SJSA1 (cell line): Measurements from ENCODE around the gene SLC26A9. TPM values are rescaled to one million over a fixed set of nuclear protein-coding genes. Genes with fewer than 3 reads are reported as not detected.

Experiments
- DNase-seq, 2 experiments: peaks; one replicate each; pipeline ENCODE4 v3.0.0-alpha.2; 2015 to 2020; ENCODE audit warnings: low spot score in 2 of 2, low read depth in 1 of 2
- H3K27ac ChIP-seq: fragments of 250-450 bp; sonication (Bioruptor Pico); 2 replicates; pipeline ENCODE4 v1.5.1; 2020; ENCODE audit warnings: mild to moderate bottlenecking, moderate library complexity
- H3K27me3 ChIP-seq: fragments of 250-450 bp; sonication (Bioruptor Pico); replicated peaks from 2 replicates; pipeline ENCODE4 v1.5.1; 2020; ENCODE audit warnings: mild to moderate bottlenecking, moderate library complexity
- H3K36me3 ChIP-seq: fragments of 250-450 bp; sonication (Bioruptor Pico); 2 replicates; pipeline ENCODE4 v1.5.1; 2020; ENCODE audit warnings: mild to moderate bottlenecking
- H3K4me1 ChIP-seq: fragments of 250-450 bp; sonication (Bioruptor Pico); replicated peaks from 2 replicates; pipeline ENCODE4 v1.6.1; 2021; ENCODE audit warnings: mild to moderate bottlenecking
- H3K4me3 ChIP-seq: fragments of 250-450 bp; sonication (Bioruptor Pico); 2 replicates; pipeline ENCODE4 v1.5.1; 2020; ENCODE audit warnings: mild to moderate bottlenecking
- H3K9me3 ChIP-seq: fragments of 250-450 bp; sonication (Bioruptor Pico); replicated peaks from 2 replicates; pipeline ENCODE4 v1.5.1; 2020; ENCODE audit warnings: mild to moderate bottlenecking
- total RNA-seq: library from RNA; depleted of rRNA; stranded (reverse); fragments of >200 nt; shearing (Covaris generic); gene quantifications from 2 replicates; pipeline ENCODE4 v1.2.3, GENCODE V29; 2014

The SLC26A9 gene
- total RNA-seq, 1 experiment from 2014 or later, result not detected

DNA sequence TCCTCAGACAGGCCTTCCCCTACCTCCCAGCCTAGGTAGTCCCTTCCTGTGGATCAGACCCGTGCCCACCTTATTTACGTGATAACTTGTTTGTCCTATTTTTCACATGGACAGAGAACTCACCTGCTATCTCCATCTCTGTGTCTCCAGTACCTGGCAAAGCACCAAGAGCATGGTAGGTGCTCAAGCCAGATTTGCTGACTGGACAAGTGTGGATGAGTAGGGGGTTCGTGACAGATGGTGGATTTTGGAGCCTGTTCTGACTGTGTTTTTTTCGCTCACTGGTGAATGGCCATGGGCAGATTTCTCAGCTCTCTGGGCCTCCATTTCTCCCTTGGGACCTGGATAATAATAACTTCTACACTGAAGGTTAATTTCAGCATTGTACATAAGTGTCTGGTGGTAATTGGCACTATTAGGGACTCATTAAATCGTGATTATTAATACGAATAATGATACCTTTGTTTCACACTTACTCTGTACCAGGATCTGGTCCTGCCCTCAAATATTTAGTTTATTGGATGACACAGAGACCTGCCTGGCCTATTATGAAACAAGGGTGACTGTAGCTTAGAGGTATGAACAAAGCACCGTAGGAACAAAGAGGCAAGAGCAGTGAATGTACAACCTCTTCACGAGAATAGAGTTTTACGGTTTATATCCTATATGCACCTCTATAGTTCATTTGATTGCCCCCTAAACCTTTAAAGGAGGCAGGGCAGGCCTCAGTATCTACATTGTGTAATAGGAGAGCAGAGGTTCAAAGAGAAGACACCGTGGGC, 24.5 kb upstream of the SLC26A9 start:
- Histone ChIP-seq H3K4me3 (no peak overlapping the region), H3K27me3 (no peaks in the 10 kb centered on the region), H3K27ac (no peak overlapping the region), H3K36me3 (no peaks in the 10 kb centered on the region), H3K4me1 (0 out of 2 replicates have a peak, but pooled peaks cover 3% of the 10 kb centered on the region), H3K9me3 (no peaks in the 10 kb centered on the region)
- DNase-seq, result no peak

DNA sequence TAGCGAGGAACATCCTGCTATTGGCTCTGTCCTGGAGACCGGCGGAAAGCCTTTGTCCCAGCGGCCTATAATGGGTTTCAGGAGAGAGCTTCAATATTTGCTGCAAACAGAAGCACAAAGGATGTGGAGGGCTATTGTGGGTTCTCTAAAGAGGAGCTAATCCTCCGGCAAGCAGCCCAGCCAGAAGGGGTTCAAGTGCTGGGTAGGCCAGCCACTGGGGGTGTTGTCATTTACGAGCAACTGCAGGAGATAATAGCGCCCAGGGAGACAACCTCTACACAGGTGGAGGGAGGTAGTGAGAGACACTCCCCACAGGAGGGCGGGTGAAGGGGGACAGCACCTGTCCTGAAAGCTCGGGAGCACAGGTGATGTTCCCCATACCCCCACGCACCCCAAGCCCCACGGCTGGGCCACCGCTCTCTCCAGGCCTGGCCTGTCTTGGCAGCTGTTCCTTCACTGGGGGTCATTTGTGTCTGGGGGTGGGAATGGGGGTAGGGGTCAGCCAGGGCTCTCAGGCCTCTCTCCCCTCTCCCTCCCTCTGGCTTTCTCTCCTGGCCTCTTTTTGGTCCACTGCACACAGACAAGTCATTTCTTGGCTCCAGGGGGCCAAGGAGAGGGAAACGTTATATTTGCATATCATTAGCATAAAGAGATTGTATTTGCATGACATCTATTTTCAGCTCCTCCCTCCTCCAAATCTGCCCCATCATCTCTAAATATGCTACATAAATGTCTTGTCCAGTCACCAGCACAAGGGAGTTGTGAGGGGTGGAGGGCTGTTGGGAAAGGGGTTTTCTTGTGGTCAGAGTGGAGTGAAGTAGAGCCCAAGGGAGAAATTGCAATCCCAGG, 22.0 kb upstream of the SLC26A9 start:
- Histone ChIP-seq H3K36me3 (no peaks in the 10 kb centered on the region), H3K4me3 (no peak overlapping the region), H3K27me3 (no peaks in the 10 kb centered on the region), H3K9me3 (no peaks in the 10 kb centered on the region), H3K4me1 (no peaks in the 10 kb centered on the region), H3K27ac (no peak overlapping the region)
- no peak for DNase-seq

DNA sequence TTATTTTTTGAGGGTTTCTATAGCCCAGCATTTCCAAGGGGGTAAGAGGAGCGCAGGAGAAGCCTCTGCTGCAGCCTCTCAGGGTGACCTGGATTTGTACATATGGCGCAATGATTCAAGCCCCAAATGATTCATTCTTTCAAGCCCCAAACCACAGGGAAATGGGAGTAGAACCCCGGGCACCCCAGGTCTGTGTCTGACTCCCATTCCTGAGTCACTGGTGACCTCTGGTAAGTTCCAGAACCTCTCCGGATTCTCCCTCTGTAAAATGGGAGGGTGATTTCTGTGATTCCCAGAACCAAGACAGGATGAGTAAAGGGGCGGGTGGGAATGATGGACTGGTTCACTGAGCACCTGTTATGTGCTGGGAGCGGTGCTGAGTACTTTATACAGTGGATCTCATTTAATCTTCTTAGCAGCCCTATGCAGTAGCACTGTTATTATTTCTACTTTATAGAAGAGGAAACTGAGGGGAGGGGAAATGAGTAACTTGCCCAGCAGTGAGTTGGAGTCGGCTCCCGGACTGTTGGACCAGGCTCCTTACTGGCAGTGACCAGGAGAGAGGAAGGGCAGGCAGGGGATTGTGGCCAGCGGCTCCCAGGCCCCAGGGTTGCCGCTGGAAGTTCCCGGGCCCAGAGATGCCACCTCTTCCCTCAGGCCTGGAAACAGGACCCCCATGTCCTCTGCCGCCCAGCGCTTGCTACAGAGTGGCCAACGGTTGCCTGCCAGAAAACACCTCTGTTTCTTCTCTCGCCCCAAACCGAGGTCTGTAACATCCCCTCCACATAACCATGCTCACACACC, 20.3 kb upstream of the SLC26A9 start:
- H3K27me3 ChIP-seq, result no peaks in the 10 kb centered on the region
- H3K9me3 ChIP-seq, result no peaks in the 10 kb centered on the region
- H3K27ac ChIP-seq, result no peak overlapping the region
- DNase-seq, result no peak
- no peak overlapping the region for H3K4me3 ChIP-seq
- H3K36me3 ChIP-seq, result no peaks in the 10 kb centered on the region
- H3K4me1 ChIP-seq, result no peaks in the 10 kb centered on the region

DNA sequence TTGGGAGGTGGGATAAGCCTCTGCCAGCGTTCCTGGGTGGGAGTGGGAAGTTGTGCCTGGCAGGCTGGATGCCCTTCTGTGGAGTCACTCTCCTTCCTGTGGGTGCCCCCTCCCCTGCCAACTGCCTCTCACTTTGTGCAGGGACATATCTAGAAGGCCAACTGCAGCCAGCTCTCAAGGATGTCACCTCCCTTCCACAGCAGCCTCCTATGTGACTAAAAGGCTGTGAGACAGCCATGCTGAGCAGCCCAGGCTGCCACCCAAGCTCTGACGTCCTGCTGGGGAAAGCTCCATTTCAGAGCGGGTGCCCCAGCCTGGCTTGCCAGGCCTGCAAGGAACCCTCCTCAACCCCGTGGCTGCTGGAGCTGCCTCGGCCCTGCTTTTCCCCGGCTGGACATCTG, 19.6 kb upstream of the SLC26A9 start:
- Histone ChIP-seq H3K36me3 (no peaks in the 10 kb centered on the region), H3K9me3 (no peaks in the 10 kb centered on the region), H3K4me3 (no peak overlapping the region), H3K27ac (no peak overlapping the region), H3K4me1 (no peaks in the 10 kb centered on the region), H3K27me3 (no peaks in the 10 kb centered on the region)
- no peak for DNase-seq

DNA sequence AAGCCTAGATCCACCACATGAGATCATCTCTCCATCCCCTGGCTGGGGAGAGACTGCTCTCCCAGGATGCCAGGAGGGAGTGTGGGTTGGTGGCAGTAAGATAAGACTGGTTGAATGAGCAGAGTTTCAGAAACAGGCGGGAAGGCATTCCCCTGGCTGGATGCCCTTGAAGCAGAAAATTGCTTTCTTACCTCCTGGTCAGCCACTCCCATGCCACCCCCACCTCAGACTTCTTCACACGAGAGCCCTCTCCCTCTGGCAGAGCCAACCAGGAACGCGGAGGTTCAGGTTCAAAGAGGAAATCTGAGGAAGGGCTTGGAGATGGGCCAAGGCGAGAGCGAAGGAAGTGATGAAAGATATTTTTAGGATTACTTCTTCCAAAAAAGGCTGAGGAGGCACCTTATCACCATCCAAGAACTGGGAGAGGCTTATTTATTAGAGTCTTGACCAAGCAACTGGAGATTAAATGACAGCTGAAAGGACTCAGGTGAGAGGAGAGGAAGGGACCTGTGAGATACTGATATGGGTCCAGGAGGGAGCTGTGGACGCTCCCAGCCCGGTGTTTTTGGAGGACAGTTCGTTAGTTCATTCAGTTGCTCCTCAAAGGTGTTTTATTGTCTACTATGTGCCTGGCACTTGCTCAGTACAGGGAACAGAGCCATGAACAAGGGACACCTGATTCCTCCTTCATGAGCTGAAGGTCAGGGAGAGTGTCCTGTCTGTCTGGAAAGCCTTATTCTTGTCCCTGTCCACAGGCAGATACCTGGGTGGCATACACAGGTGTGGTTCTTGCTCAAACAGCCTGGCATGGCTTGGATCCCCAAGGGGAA, 18.9 kb upstream of the SLC26A9 start:
- DNase-seq, result no peak
- no peaks in the 10 kb centered on the region for H3K27me3 ChIP-seq
- H3K4me3 ChIP-seq, result no peak overlapping the region
- no peaks in the 10 kb centered on the region for H3K36me3 ChIP-seq
- no peak overlapping the region for H3K27ac ChIP-seq
- no peaks in the 10 kb centered on the region for H3K4me1 ChIP-seq
- no peaks in the 10 kb centered on the region for H3K9me3 ChIP-seq

DNA sequence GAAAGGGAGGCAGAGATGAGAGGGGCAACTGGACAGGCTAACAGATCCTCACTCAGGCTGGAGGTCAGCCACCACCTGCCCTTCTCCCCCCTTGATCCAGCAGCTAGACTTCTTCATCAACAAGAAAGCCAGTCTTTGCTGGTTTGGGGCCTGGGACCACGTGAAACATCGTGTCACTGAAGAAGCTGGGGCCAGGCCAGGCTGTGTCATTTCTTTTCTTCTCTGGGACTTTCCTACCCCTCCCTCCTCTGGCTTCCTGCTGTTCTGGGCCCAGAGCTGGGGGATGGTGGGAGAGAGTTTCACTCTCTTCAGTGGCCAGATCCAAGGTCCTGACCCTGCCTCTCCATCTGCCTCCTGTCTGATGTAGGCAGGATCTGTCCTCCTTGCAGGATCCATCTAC, 18.1 kb upstream of the SLC26A9 start:
- Histone ChIP-seq H3K27ac (no peak overlapping the region), H3K36me3 (no peaks in the 10 kb centered on the region), H3K4me1 (no peaks in the 10 kb centered on the region), H3K4me3 (no peak overlapping the region), H3K9me3 (no peaks in the 10 kb centered on the region), H3K27me3 (no peaks in the 10 kb centered on the region)
- no peak for DNase-seq

DNA sequence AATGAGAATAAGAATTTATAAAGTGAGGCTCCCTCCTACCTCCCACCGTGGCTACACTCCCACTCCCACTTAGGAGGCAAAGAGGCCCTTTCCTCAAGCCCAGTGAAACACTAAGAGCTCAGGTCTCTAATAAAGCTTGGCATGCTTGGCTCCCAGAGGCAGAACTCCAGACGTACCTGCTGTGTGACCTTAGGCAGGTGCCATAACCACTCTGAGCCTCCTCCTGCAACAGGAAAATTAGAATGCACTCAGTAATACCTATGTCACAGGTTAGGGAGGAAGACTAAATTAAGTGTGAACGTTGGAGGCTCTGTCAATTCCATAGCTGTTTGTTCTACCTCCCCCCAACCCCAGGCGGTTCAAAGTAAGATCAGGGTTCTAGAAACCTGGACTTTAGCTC, 16.5 kb upstream of the SLC26A9 start:
- no peak overlapping the region for H3K4me3 ChIP-seq
- H3K36me3 ChIP-seq, result no peaks in the 10 kb centered on the region
- no peak for DNase-seq
- no peaks in the 10 kb centered on the region for H3K4me1 ChIP-seq
- H3K27me3 ChIP-seq, result peaks cover 3% of the 10 kb centered on the region; the same call in 1 of the 2 replicates
- no peaks in the 10 kb centered on the region for H3K9me3 ChIP-seq
- H3K27ac ChIP-seq, result no peak overlapping the region

DNA sequence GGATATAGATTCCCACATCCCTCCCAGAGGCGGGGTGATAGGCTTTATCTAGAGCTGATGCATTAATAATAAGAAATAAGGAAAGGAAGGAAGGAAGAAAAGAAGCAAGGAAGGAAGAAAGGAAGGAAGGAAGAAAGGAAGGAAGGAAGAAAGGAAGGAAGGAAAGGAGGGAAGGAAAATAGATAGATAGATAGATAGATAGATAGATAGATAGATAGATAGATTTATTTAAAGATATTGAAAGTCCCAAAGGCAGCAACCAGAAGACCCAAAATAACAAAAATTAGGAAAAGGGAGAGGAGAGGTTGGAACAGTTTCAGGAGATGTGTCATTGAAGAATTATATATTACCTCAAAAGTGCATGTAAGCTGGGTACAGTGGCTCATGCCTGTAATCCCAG, 12.2 kb upstream of the SLC26A9 start:
- H3K4me3 ChIP-seq, result no peak overlapping the region
- no peak overlapping the region for H3K27ac ChIP-seq
- DNase-seq, result no peak
- no peaks in the 10 kb centered on the region for H3K36me3 ChIP-seq
- H3K9me3 ChIP-seq, result no peaks in the 10 kb centered on the region
- no peaks in the 10 kb centered on the region for H3K4me1 ChIP-seq
- peaks cover 3% of the 10 kb centered on the region; the same call in 1 of the 2 replicates for H3K27me3 ChIP-seq

DNA sequence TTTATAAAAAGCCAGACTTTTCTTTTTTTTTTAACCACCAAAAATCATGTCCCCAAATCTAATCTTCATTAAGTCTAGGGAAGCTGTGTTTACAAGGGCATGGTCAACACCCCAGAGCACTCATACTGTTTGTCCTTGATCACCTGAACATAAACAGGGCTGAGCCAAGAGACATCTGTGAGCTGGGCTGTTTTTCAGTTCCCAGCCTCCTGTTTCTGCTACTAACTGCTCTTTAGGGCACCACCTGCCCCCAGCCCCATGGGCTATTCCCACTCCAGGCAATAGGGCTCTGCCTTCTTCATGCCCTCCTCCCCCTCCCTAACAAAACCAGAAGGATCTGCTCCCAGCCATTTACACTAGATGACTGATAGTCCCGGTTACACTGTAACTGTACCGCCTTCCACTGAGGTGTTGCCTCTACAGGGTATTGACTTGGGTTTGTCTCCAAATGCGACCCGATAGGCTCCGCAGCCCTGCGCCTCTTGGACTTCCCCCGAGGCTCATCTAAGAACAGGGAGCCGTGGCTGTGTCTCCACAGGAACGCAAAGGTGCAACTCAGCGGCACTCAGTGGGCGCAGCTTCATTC, 11.7 kb upstream of the SLC26A9 start:
- no peaks in the 10 kb centered on the region for H3K4me1 ChIP-seq
- H3K36me3 ChIP-seq, result no peaks in the 10 kb centered on the region
- no peak for DNase-seq
- peaks cover 3% of the 10 kb centered on the region; the same call in 1 of the 2 replicates for H3K27me3 ChIP-seq
- H3K4me3 ChIP-seq, result no peak overlapping the region
- H3K27ac ChIP-seq, result no peak overlapping the region
- no peaks in the 10 kb centered on the region for H3K9me3 ChIP-seq

DNA sequence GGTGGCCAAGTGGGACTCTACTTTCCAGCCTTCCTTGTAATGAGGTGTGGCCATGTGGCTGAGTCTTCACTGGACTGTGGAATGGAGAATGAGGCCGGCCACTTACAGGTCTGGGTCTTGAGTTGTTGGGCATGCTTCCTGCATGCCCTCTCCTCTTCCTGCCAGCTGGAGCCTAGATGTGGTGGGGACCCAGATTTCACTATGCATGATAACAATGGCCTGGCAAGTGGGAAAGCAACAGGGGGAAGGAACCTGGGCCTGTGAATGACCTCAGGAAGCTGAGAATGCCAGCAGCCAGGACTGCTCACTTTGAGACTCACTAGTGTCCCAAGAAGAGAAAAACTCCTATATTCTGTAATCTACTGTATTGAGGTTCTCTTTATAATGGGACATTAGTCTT, 8.5 kb upstream of the SLC26A9 start:
- H3K9me3 ChIP-seq, result no peaks in the 10 kb centered on the region
- peaks cover 3% of the 10 kb centered on the region; the same call in 1 of the 2 replicates for H3K27me3 ChIP-seq
- no peaks in the 10 kb centered on the region for H3K36me3 ChIP-seq
- no peak overlapping the region for H3K4me3 ChIP-seq
- no peaks in the 10 kb centered on the region for H3K4me1 ChIP-seq
- DNase-seq, result no peak
- no peak overlapping the region for H3K27ac ChIP-seq

DNA sequence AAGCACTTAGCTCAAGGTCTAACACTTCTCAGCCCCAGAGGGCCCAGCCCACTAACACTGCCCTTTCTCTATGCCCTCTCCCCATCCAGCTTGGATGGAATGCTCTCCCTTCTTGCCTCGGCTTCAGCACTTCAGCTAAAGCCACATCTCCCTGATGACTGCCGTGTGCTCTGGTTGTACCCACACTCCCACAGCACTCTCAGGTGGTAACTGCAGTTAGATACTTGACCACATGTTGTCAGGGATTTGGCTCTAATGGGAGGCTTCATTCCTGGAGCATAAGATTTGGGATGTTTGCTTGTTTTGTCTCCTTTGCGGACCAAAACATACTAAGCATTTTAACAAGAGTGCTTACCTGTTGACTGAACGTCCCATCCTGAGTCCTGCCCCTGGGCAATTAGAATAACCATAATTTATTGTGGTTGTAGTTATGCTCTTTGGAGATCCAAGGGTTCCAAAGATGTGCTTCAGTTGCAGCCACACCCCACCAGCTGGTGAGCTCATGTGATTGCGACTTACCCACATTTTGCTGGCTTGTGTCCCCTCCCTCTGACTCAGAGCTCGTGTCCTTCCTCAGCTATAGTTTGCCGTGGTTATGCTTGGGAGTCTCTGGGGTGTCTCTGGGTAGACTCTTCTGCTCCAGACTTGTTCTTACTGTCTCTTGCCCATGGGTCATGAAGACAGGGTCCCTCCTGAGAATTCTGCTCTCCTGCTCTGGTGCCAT, 7.7 kb upstream of the SLC26A9 start:
- no peak overlapping the region for H3K27ac ChIP-seq
- no peaks in the 10 kb centered on the region for H3K4me1 ChIP-seq
- no peak for DNase-seq
- H3K4me3 ChIP-seq, result no peak overlapping the region
- no peaks in the 10 kb centered on the region for H3K9me3 ChIP-seq
- H3K27me3 ChIP-seq, result peaks cover 3% of the 10 kb centered on the region; the same call in 1 of the 2 replicates
- H3K36me3 ChIP-seq, result no peaks in the 10 kb centered on the region

DNA sequence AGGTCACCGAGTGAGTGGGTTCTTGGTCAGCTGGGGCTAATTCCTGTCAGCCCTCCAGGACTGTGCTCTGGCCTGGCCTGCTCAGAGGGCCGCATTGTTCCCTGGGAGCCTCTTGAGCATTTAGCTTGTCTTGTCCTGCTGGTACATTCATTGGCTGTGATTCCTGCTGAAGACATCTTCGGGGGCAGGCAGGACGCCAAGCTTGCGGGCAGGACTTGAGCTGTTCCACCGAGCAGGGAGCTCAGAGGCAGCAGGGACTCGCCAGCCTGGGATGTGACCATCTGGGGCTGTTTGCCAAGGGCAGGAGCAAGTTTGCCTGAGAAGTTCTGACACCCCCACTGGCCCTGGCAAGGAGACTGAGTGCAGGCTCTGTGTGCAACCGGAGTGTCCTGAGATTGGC, 7.0 kb upstream of the SLC26A9 start:
- no peak for DNase-seq

More for the DNA sequence above, 7.0 kb upstream of the SLC26A9 start:
- no peaks in the 10 kb centered on the region for H3K9me3 ChIP-seq
- H3K4me3 ChIP-seq, result no peak overlapping the region
- H3K36me3 ChIP-seq, result no peaks in the 10 kb centered on the region
- H3K4me1 ChIP-seq, result no peaks in the 10 kb centered on the region
- H3K27me3 ChIP-seq, result peaks cover 6% of the 10 kb centered on the region
- H3K27ac ChIP-seq, result no peak overlapping the region
